Esophagus squamous epithelium (tissue), 5 donors: Measurements from ENCODE around the gene DTX2. TPM values are rescaled to one million over a fixed set of nuclear protein-coding genes. Genes with fewer than 3 reads are reported as not detected.
"Not testable (repeated sequence)": the region's sequence is repeated elsewhere in the genome, so short reads cannot be mapped to it uniquely, and the experiment has no call there.

ENCODE experiments used
- DNase-seq: peaks from one replicate; lab custom pipeline; 2025; lab: John Stamatoyannopoulos, UW
- H3K27ac ChIP-seq, 4 donors: fragments of 200-600 bp; sonication (generic); one replicate each; pipeline ENCODE4 v1.5.1; 2016 to 2019; ENCODE audit warnings: mild to moderate bottlenecking in 1 of 4
- H3K27me3 ChIP-seq, 4 donors: fragments of 200-600 bp; sonication (generic); 1 replicate in 3 of 4; 2 replicates in 1 of 4; pipeline versions ENCODE4 v1.5.1 to v1.6.0; 2017 to 2021; ENCODE audit warnings: antibody characterized with exemption in 1 of 4
- H3K36me3 ChIP-seq, 3 donors: fragments of 200-600 bp; sonication (generic); one replicate each; pipeline ENCODE4 v1.5.1; 2016 to 2019
- H3K4me1 ChIP-seq, 3 donors: fragments of 200-600 bp; sonication (generic); one replicate each; pipeline ENCODE4 v1.5.1; 2017 to 2019
- H3K4me3 ChIP-seq, 4 donors: fragments of 200-600 bp; sonication (generic); 1 replicate in 3 of 4; 2 replicates in 1 of 4; pipeline ENCODE4 v1.5.1; 2016 to 2019; ENCODE audit warnings: mild to moderate bottlenecking in 2 of 4, moderate library complexity in 1 of 4
- H3K9me3 ChIP-seq, 3 donors: fragments of 200-600 bp; sonication (generic); one replicate each; pipeline ENCODE4 v1.5.1; 2016 to 2019
- POLR2A ChIP-seq, 4 donors: fragments of 450-650 bp; IDR thresholded peaks; one replicate each; pipeline ENCODE4 v1.6.1; 2017; ENCODE audit warnings: antibody characterized with exemption in 4 of 4, mild to moderate bottlenecking in 4 of 4, moderate library complexity in 3 of 4
- WGBS, 2 donors: methylation state at CpG; one replicate each; pipeline ENCODE4 v1.1.5; 2018; 5-methylcytosine and 5-hydroxymethylcytosine counted together
- intact Hi-C: fragments of 100-400 bp; cut with DNase I; formaldehyde crosslinking; loops from one replicate; pipeline ENCODE4 v1.15.0; 2022
- total RNA-seq, 4 donors: library from RNA; depleted of rRNA; stranded (reverse); fragments of >200 nt; gene quantifications; one replicate each; pipeline ENCODE4 v1.1.0, GENCODE V29; 2016
- TF ChIP-seq, protein P1 (sequence below), 6 experiments: fragments of 450-650 bp in 4 of 6; fragments of 200-600 bp in 2 of 6; sonication (generic) in 2 of 6; IDR thresholded peaks; one replicate each; pipeline ENCODE4 v1.5.1; 2016 to 2019; ENCODE audit warnings: antibody characterized with exemption in 6 of 6, mild to moderate bottlenecking in 4 of 6, moderate library complexity in 4 of 6
- donor health status: DM: yes; HTN: yes; CAD: no.

Gene DTX2
- total RNA-seq, 4 donors from 2014 or later, result 38.7 to 107 (median 59.7) TPM

DNA sequence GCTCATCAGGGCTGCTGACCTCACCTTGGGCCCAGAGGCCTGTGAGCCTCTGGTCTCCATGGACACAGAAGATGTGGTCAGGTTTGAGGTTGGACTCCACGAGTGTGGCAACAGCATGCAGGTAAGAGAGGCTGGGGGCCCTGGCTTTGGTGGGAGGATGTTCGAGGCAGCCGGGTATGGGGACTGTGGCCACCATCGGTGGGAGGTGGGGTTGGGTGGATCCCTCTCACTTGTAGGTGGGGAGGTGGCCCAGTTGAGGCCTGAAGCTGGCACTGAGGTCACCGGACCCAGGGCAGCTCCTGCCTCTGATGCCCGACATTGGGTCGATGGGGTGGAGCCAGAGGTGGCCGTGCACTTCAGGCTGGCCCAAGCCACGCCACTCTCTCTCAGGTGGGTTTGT, 36.4 kb upstream of the DTX2 start:
- no peak overlapping the region for H3K4me3 ChIP-seq
- WGBS, 2 donors, result 80 to 100% methylated on average over 1 of the region's 9 CpGs
- no peaks in the 10 kb centered on the region for H3K36me3 ChIP-seq
- H3K27ac ChIP-seq, result no peak overlapping the region
- peaks cover 0 to 18% (median 7%) of the 10 kb centered on the region in 3 donors for H3K4me1 ChIP-seq
- no peaks in the 10 kb centered on the region for H3K9me3 ChIP-seq
- no peak for DNase-seq
- no peak for TF ChIP-seq POLR2A (IDR thresholded peaks at IDR 0.05)
- TF ChIP-seq, protein P1, sequence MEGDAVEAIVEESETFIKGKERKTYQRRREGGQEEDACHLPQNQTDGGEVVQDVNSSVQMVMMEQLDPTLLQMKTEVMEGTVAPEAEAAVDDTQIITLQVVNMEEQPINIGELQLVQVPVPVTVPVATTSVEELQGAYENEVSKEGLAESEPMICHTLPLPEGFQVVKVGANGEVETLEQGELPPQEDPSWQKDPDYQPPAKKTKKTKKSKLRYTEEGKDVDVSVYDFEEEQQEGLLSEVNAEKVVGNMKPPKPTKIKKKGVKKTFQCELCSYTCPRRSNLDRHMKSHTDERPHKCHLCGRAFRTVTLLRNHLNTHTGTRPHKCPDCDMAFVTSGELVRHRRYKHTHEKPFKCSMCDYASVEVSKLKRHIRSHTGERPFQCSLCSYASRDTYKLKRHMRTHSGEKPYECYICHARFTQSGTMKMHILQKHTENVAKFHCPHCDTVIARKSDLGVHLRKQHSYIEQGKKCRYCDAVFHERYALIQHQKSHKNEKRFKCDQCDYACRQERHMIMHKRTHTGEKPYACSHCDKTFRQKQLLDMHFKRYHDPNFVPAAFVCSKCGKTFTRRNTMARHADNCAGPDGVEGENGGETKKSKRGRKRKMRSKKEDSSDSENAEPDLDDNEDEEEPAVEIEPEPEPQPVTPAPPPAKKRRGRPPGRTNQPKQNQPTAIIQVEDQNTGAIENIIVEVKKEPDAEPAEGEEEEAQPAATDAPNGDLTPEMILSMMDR (IDR thresholded peaks at IDR 0.05), result no peak
- no peaks in the 10 kb centered on the region for H3K27me3 ChIP-seq
- intact Hi-C loops, result no loop called here

DNA sequence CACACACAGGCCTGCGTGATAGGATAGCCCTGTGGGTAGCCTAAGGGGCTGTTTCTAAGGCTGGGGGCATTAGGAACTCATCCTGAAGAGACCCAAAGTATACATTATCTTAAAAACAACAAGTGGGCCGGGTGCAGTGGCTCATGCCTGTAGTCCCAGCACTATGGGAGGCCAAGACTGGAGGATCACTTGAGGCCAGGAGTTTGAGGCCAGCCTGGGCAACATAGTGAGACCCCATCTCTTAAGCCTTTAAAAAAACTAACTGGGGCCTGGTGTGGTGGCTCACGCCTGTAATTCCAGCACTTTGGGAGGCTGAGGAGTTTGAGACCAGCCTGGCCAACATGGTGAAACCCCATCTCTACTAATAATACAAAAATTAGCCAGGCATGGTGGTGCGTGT, 36.0 kb upstream of the DTX2 start:
- H3K4me1 ChIP-seq, result peaks cover 0 to 18% (median 7%) of the 10 kb centered on the region in 3 donors
- DNase-seq, H3K9me3 ChIP-seq, H3K27ac ChIP-seq, H3K27me3 ChIP-seq, intact Hi-C loops, H3K4me3 ChIP-seq, H3K36me3 ChIP-seq: not testable (repeated sequence)
- WGBS, 2 donors, result 86 to 90% methylated on average over 3 of the region's 4 CpGs

DNA sequence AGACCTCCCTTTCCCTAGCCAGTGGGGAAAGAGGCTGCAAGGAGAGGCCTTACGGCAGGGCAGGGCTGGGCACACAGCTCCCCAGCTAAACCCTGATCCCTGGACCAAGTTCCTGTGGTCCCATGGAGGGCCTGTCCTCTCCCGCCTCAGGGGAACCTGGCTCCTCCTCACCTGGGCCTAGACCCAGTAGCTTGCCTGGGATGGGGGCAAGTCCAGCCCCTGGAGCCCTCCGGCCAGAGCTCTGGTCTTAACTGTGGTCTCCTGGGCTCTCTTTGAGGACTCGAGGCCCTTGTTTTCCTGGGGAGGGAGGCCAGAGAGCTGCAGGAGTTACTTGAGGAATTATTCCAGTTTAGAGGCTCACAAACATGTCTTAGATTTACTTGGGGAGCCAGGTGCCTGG, 35.3 kb upstream of the DTX2 start:
- no peak for TF ChIP-seq POLR2A (IDR thresholded peaks at IDR 0.05)
- Histone ChIP-seq H3K9me3 (no peaks in the 10 kb centered on the region), H3K36me3 (no peaks in the 10 kb centered on the region), H3K27ac (no peak overlapping the region), H3K4me3 (no peak overlapping the region), H3K4me1 (peaks cover 0 to 18% (median 7%) of the 10 kb centered on the region in 3 donors), H3K27me3 (no peaks in the 10 kb centered on the region)
- 80 to 92% methylated on average over 2 to 4 of the region's 4 CpGs for WGBS, 2 donors
- intact Hi-C loops, result no loop called here
- no peak for DNase-seq

DNA sequence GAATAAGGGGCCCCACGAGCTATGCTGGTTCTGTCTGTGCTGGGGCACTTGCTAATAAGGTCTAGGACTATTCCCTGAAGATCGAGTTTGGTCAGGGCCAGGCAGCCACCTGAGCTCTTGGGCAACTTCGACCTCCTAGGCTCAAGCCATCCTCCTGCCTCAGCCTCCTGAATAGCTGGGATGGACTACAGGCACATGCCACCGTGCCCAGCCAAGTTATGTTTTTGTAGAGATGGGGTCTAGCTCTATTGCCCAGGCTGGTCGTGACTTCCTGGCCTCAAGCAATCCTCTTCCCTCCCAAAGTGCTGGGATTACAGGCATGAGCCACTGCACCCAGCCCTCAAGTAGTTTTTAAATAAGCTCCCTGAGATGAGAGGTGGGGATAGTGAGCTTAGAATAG, 33.9 kb upstream of the DTX2 start:
- intact Hi-C loops, result no loop called here
- no peak overlapping the region for H3K4me3 ChIP-seq
- no peak for DNase-seq
- H3K9me3 ChIP-seq, result no peaks in the 10 kb centered on the region
- no peaks in the 10 kb centered on the region for H3K36me3 ChIP-seq
- 75 to 89% methylated on average over 4 to 5 of the region's 5 CpGs for WGBS, 2 donors
- H3K27me3 ChIP-seq, result no peaks in the 10 kb centered on the region
- H3K27ac ChIP-seq, result no peak overlapping the region
- TF ChIP-seq POLR2A (IDR thresholded peaks at IDR 0.05), result no peak
- TF ChIP-seq, protein P1 (IDR thresholded peaks at IDR 0.05), result no peak
- peaks cover 0 to 18% (median 7%) of the 10 kb centered on the region in 3 donors for H3K4me1 ChIP-seq

DNA sequence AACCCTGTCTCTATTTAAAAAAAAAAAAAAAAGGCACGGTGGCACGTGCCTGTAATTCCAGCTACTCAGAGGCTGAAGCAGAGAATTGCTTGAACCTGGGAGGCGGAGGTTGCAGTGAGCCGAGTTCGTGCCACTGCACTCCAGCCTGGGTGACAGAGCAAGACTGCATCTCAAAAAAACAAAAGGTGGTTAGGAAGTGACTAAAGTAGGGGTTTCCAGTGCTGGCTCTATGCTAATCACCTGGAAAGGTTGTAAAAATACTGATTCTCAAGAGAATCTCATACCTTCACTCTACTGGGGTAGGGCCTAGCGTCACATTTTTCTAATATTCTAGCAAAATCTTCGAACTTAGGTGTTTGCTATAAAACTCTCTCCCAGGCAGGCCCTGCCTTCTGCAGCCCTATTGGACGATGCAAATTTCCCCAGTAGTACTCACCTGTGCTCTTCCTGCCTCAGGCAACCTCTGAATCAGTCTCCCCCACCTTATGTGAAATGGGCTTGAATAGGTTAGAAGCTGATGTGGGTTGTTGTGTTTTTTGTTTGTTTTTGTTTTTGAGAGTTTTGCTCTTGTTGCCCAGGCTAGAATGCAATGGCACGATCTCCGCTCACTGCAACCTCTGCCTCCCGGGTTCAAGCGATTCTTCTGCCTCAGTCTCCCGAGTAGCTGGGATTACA, 33.2 kb upstream of the DTX2 start:
- no peaks in the 10 kb centered on the region for H3K36me3 ChIP-seq
- no peaks in the 10 kb centered on the region for H3K27me3 ChIP-seq
- H3K27ac ChIP-seq, result no peak overlapping the region
- no peaks in the 10 kb centered on the region for H3K9me3 ChIP-seq
- no peak for DNase-seq
- TF ChIP-seq POLR2A (IDR thresholded peaks at IDR 0.05), result no peak
- TF ChIP-seq, protein P1 (IDR thresholded peaks at IDR 0.05), result no peak
- no peak overlapping the region for H3K4me3 ChIP-seq
- intact Hi-C loops, result no loop called here
- WGBS, 2 donors, result 84 to 89% methylated on average over 13 of the region's 13 CpGs
- H3K4me1 ChIP-seq, result peaks cover 0 to 15% (median 5%) of the 10 kb centered on the region in 3 donors

DNA sequence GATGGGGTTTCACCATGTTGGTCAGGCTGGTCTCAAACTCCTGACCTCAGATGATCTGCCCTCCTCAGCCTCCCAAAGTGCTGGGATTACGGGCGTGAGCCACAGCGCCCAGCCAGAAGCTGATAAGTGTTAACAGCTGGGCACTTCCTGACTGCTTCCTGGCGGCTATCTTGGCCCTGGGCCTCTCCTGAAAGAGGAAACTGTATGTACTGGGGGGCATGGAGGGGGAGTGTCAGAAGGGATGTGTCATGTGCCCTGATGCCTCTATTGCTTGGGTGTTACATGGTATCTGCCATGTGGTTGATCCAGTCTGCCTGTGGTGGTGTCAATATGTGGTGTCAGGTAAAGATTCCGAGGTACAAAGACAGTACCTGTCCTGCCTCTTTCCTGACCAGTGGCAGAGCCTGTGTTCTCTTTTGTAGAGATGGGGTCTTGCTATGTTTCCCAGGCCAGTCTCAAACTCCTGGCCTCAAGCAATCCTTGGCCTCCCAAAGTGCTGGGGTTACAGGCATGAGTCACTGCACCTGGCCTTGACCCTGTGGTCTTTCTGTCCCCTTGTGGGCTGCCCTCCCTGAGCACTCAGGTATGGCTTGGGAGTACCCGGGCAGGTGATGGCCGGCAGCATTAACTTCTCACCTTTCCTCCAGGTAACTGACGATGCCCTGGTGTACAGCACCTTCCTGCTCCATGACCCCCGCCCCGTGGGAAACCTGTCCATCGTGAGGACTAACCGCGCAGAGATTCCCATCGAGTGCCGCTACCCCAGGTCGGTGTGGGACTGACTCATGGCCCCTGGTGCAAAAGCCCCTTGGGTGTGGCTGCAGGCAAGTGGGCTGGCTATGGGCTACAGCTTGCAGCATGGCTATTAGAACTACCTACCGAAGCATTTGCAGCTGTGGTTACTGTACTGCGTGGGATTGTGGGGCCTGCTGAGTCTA, 32.4 kb upstream of the DTX2 start:
- Histone ChIP-seq H3K9me3 (no peaks in the 10 kb centered on the region), H3K36me3 (no peaks in the 10 kb centered on the region), H3K27ac (no peak overlapping the region), H3K4me1 (peaks cover 0 to 6% (median under 1%) of the 10 kb centered on the region in 3 donors), H3K27me3 (no peaks in the 10 kb centered on the region), H3K4me3 (no peak overlapping the region)
- intact Hi-C loops, result no loop called here
- no peak for DNase-seq
- WGBS, 2 donors, result 84 to 89% methylated on average over 1 to 7 of the region's 18 CpGs
- no peak for TF ChIP-seq POLR2A (IDR thresholded peaks at IDR 0.05)
- TF ChIP-seq, protein P1 (IDR thresholded peaks at IDR 0.05), result no peak
